Measurements from ENCODE around the gene MYDGF. TPM values are rescaled to one million over a fixed set of nuclear protein-coding genes. Genes with fewer than 3 reads are reported as not detected.

MYDGF gene
- total and polyA plus RNA-seq, 9 of the 15 experiments (the other 6 are each of a cell fraction or from before 2014, with no cell fraction given): 4.2 to 141 (median 82.1) TPM

- TF ChIP-seq ZNF609 (CRISPR knock-in tag; IDR thresholded peaks at IDR 0.05; ENCODE audit: borderline replicate concordance) (no peak), NEUROD1 (IDR thresholded peaks at IDR 0.05; ENCODE audit: borderline replicate concordance, low read depth, low read length, partially characterized antibody) (peak; percentile 14), NFIX (CRISPR knock-in tag; IDR thresholded peaks at IDR 0.05; ENCODE audit: low read depth) (no peak), USF1 (CRISPR knock-in tag; IDR thresholded peaks at IDR 0.05) (no peak), HMBOX1 (IDR thresholded peaks at IDR 0.05) (no peak), PTTG1 (tag; IDR thresholded peaks at IDR 0.05; ENCODE audit: low read depth) (no peak), ZNF146 (CRISPR knock-in tag; IDR thresholded peaks at IDR 0.05; ENCODE audit: unreplicated experiment) (no peak), USF2 (CRISPR knock-in tag; IDR thresholded peaks at IDR 0.05) (no peak), MED1 (CRISPR knock-in tag; IDR thresholded peaks at IDR 0.05; ENCODE audit: borderline replicate concordance) (no peak), GATA2 (CRISPR knock-in tag; IDR thresholded peaks at IDR 0.05) (no peak), RCOR1 (IDR thresholded peaks at IDR 0.05; ENCODE audit: borderline replicate concordance in 1 of 2, low read depth in 2 of 2, low read length in 2 of 2) (0 out of 4 replicates have a peak, but pooled peaks of 1 of the 2 experiments have one; percentile 16), CXXC5 (CRISPR knock-in tag; IDR thresholded peaks at IDR 0.05) (peak; percentile 25; the same call in 1 of the 2 replicates), STAT5B (CRISPR knock-in tag; IDR thresholded peaks at IDR 0.05) (no peak), FOSL1 (tag; conservative IDR thresholded peaks at IDR 0.05) (no peak), THAP7 (CRISPR knock-in tag; IDR thresholded peaks at IDR 0.05) (no peak), KAT2B (IDR thresholded peaks at IDR 0.05; ENCODE audit: low read depth, low read length) (no peak), HSF4 (CRISPR knock-in tag; IDR thresholded peaks at IDR 0.05; ENCODE audit: borderline replicate concordance) (no peak), PCBP2 (IDR thresholded peaks at IDR 0.05; ENCODE audit: low read depth, low read length, poor library complexity, severe bottlenecking) (no peak), ZNF586 (CRISPR knock-in tag; conservative IDR thresholded peaks at IDR 0.05) (no peak)
Observed at GRCh38 chr19:4676955-4677731, 7.0 kb upstream of the MYDGF start (continued).

Measured in K562 (cell line).